ENCODE measurements around the gene LRP6.

The LRP6 gene

GRCh38 chr12:12214635-12215131 is 52.2 kb downstream of the LRP6 start:
- DNase-seq (ENCODE audit: low spot score): no peak

GRCh38 chr12:12214201-12214600 is 52.6 kb downstream of the LRP6 start:
- DNase-seq (ENCODE audit: low spot score): no peak

- no peak for DNase-seq (ENCODE audit: low spot score)
Measured at GRCh38 chr12:12212769-12213168, 54.1 kb downstream of the LRP6 start.

- DNase-seq (ENCODE audit: low spot score): no peak
Measured at GRCh38 chr12:12210983-12211382, 55.9 kb downstream of the LRP6 start.

- no peak for DNase-seq (ENCODE audit: low spot score)
Measured at GRCh38 chr12:12210416-12210815, 56.4 kb downstream of the LRP6 start.

- DNase-seq (ENCODE audit: low spot score): no peak
Measured at GRCh38 chr12:12209675-12210074, 57.2 kb downstream of the LRP6 start.

- no peak for DNase-seq (ENCODE audit: low spot score)
Measured at GRCh38 chr12:12209043-12209442, 57.8 kb downstream of the LRP6 start.

GRCh38 chr12:12207746-12208145 is 59.1 kb downstream of the LRP6 start:
- DNase-seq (ENCODE audit: low spot score): no peak

GRCh38 chr12:12206776-12207388 is 60.0 kb downstream of the LRP6 start:
- no peak for DNase-seq (ENCODE audit: low spot score)

- no peak for DNase-seq (ENCODE audit: low spot score)
Measured at GRCh38 chr12:12202747-12203146, 64.1 kb downstream of the LRP6 start.

GRCh38 chr12:12202105-12202504 is 64.7 kb downstream of the LRP6 start:
- DNase-seq (ENCODE audit: low spot score): no peak

GRCh38 chr12:12201274-12201758 is 65.5 kb downstream of the LRP6 start:
- no peak for DNase-seq (ENCODE audit: low spot score)

- DNase-seq (ENCODE audit: low spot score): no peak
Measured at GRCh38 chr12:12200363-12200762, 66.5 kb downstream of the LRP6 start.

GRCh38 chr12:12198124-12198523 is 68.7 kb downstream of the LRP6 start:
- no peak for DNase-seq (ENCODE audit: low spot score)

GRCh38 chr12:12197128-12197527 is 69.7 kb downstream of the LRP6 start:
- no peak for DNase-seq (ENCODE audit: low spot score)

GRCh38 chr12:12195516-12195915 is 71.3 kb downstream of the LRP6 start:
- DNase-seq (ENCODE audit: low spot score): no peak

GRCh38 chr12:12195081-12195480 is 71.8 kb downstream of the LRP6 start:
- no peak for DNase-seq (ENCODE audit: low spot score)

GRCh38 chr12:12194206-12194605 is 72.6 kb downstream of the LRP6 start:
- DNase-seq (ENCODE audit: low spot score): no peak

- DNase-seq (ENCODE audit: low spot score): no peak
Measured at GRCh38 chr12:12191008-12191407, 75.8 kb downstream of the LRP6 start.

GRCh38 chr12:12190087-12190809 is 76.6 kb downstream of the LRP6 start:
- DNase-seq (ENCODE audit: low spot score): no peak

GRCh38 chr12:12185414-12185813 is 81.4 kb downstream of the LRP6 start:
- no peak for DNase-seq (ENCODE audit: low spot score)

GRCh38 chr12:12182703-12183365 is 84.0 kb downstream of the LRP6 start:
- no peak for DNase-seq (ENCODE audit: low spot score)

- DNase-seq (ENCODE audit: low spot score): no peak
Measured at GRCh38 chr12:12181511-12181910, 85.3 kb downstream of the LRP6 start.
